NT2/D1 (cell line): Measurements from ENCODE around the gene PFN3.

Experiments
- SUZ12 ChIP-seq: IDR thresholded peaks from 2 replicates; pipeline ENCODE4 v1.6.1; 2011; ENCODE audit not compliant: insufficient read length, insufficient read depth; ENCODE audit errors: extremely low read depth
- YY1 ChIP-seq: IDR thresholded peaks from 2 replicates; pipeline ENCODE4 v1.6.1; 2011; ENCODE audit not compliant: insufficient read length, insufficient read depth
- ZNF274 ChIP-seq: IDR thresholded peaks from 2 replicates; pipeline ENCODE4 v1.6.1; 2011; ENCODE audit warnings: mild to moderate bottlenecking, low read depth, low read length

DNA sequence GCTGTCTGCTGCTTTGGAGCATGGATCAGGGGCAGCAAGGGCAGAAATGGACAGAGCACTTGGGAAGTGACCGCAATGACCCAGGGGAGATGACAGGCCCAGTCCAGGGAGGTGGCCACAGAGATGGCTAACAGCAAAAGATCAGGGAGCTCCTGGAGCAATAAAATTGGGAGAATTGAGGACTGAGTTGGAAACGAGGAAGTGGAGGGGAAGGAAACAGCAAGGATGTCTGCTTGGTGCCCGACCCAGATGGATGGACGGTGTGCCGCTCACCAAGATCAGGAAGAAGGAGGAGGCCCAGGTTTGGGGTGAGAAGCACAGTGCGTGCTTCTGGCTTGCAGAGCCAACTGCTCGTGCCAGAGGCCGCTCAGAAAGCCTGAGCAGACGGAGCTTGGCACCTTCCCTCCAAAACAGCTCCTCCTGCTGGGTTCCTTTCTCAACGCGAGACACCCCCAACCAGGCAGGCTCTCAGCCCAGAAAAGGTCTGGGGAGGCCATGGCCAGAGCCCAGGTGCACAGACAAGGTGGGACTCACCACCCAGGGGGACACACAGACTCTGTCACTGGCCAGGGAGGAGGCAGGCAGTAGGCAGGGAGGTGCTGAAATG is 17.9 kb downstream of the PFN3 start:
- TF ChIP-seq SUZ12 (no peak), ZNF274 (no peak), YY1 (no peak)
